Stimulated activated CD4-positive, alpha-beta T cell treated with anti-CD3 and anti-CD28 coated beads, TNF-alpha, amount 100 ng/mL, for 48 hours (primary cell): ENCODE data around the gene GRHPR.
A peak's percentile ranks its signal among the peaks of the same experiment; 100 is the strongest.
"Not testable (repeated sequence)": the region's sequence is repeated elsewhere in the genome, so short reads cannot be mapped to it uniquely, and the experiment has no call there.

Experiments
- DNase-seq, 3 donors: peaks; one replicate each; pipeline ENCODE4 v3.0.0-alpha.2; 2020; ENCODE audit warnings: low read depth in 3 of 3

Gene GRHPR

GRCh38 chr9:37445832-37446231 is 23.3 kb downstream of the GRHPR start:
- no peak for DNase-seq

GRCh38 chr9:37446401-37446800 is 23.9 kb downstream of the GRHPR start:
- no peak for DNase-seq

GRCh38 chr9:37447111-37447510 is 24.6 kb downstream of the GRHPR start:
- no peak for DNase-seq

GRCh38 chr9:37449862-37450632 is 27.6 kb downstream of the GRHPR start:
- no peak for DNase-seq

GRCh38 chr9:37451628-37452027 is 29.1 kb downstream of the GRHPR start:
- DNase-seq = no peak

GRCh38 chr9:37452611-37453010 is 30.1 kb downstream of the GRHPR start:
- DNase-seq = no peak

- no peak for DNase-seq
Measured at GRCh38 chr9:37453827-37454226, 31.3 kb downstream of the GRHPR start.

GRCh38 chr9:37454238-37454637 is 31.7 kb downstream of the GRHPR start:
- DNase-seq = no peak

GRCh38 chr9:37455884-37456647 is 33.6 kb downstream of the GRHPR start:
- DNase-seq = no peak

GRCh38 chr9:37456817-37457216 is 34.3 kb downstream of the GRHPR start:
- DNase-seq = no peak

GRCh38 chr9:37464006-37464405 is 41.5 kb downstream of the GRHPR start:
- DNase-seq = no peak

GRCh38 chr9:37464426-37465248 is 42.1 kb downstream of the GRHPR start:
- DNase-seq = peak; percentile 41 to 75 (median 44)

GRCh38 chr9:37465249-37466036 is 42.9 kb downstream of the GRHPR start, which contains the start of gene ZBTB5:
TSS of gene ZBTB5 (minus strand) at chr9:37465450. CDS start at chr9:37442551, 22,899 bp downstream.
- DNase-seq = peak; percentile 98

GRCh38 chr9:37466037-37466709 is 43.7 kb downstream of the GRHPR start:
- peak in 1 of 3 donors; percentile 14 for DNase-seq

GRCh38 chr9:37467530-37467929 is 45.0 kb downstream of the GRHPR start:
- not testable (repeated sequence) for DNase-seq

GRCh38 chr9:37468620-37469019 is 46.1 kb downstream of the GRHPR start:
- no peak for DNase-seq

- DNase-seq = no peak
Measured at GRCh38 chr9:37471942-37472684, 49.6 kb downstream of the GRHPR start.

- DNase-seq = not testable (repeated sequence)
Measured at GRCh38 chr9:37473982-37474381, 51.5 kb downstream of the GRHPR start.

GRCh38 chr9:37474438-37474837 is 51.9 kb downstream of the GRHPR start:
- DNase-seq = no peak

GRCh38 chr9:37476930-37477329 is 54.4 kb downstream of the GRHPR start:
- DNase-seq = no peak
